GM21529 (cell line): ENCODE data around the gene PANK4.
"Not testable (repeated sequence)": the region's sequence is repeated elsewhere in the genome, so short reads cannot be mapped to it uniquely, and the experiment has no call there.

Source experiments
- ATAC-seq: cut with Tn5 transposase; IDR thresholded peaks from one replicate; pipeline ENCODE4 v1.9.1; 2021; ENCODE audit not compliant: unreplicated experiment

The PANK4 gene

GRCh38 chr1:2559509-2560298, 33.3 kb upstream of the PANK4 start:
- no peak for ATAC-seq

GRCh38 chr1:2558861-2559260, 32.5 kb upstream of the PANK4 start:
- no peak for ATAC-seq

GRCh38 chr1:2558420-2558819, 32.0 kb upstream of the PANK4 start:
- no peak for ATAC-seq

- no peak for ATAC-seq
These were observed 31.3 kb upstream of the PANK4 start for GRCh38 chr1:2557482-2558400.

GRCh38 chr1:2556678-2557481, 30.5 kb upstream of the PANK4 start:
- peak; percentile 19 for ATAC-seq

GRCh38 chr1:2556277-2556677, 29.9 kb upstream of the PANK4 start, which contains the start of gene TNFRSF14:
TSS of gene TNFRSF14 (plus strand) at chr1:2556371. CDS start at chr1:2556665, 294 bp downstream.
- ATAC-seq = peak; percentile 34

GRCh38 chr1:2555634-2556276, 29.4 kb upstream of the PANK4 start:
- peak; percentile 36 for ATAC-seq

GRCh38 chr1:2554621-2555387, 28.4 kb upstream of the PANK4 start:
- ATAC-seq = no peak

- no peak for ATAC-seq
These were observed 27.6 kb upstream of the PANK4 start for GRCh38 chr1:2553871-2554620.

GRCh38 chr1:2553076-2553475, 26.7 kb upstream of the PANK4 start:
- ATAC-seq = not testable (repeated sequence)

- no peak for ATAC-seq
These were observed 25.8 kb upstream of the PANK4 start for GRCh38 chr1:2552189-2552588.

- ATAC-seq = not testable (repeated sequence)
These were observed 25.1 kb upstream of the PANK4 start for GRCh38 chr1:2551544-2551943.

GRCh38 chr1:2550309-2550861, 24.0 kb upstream of the PANK4 start:
- ATAC-seq = not testable (repeated sequence)

GRCh38 chr1:2549367-2550029, 23.1 kb upstream of the PANK4 start:
- not testable (repeated sequence) for ATAC-seq

- peak; percentile 19 for ATAC-seq
These were observed 21.7 kb upstream of the PANK4 start for GRCh38 chr1:2548068-2548589.

GRCh38 chr1:2547210-2548067, 21.0 kb upstream of the PANK4 start:
- no peak for ATAC-seq
